GM21515 (cell line): ENCODE measurements around the gene ADGRD1.
"Not testable (repeated sequence)": the region's sequence is repeated elsewhere in the genome, so short reads cannot be mapped to it uniquely, and the experiment has no call there.

Source experiments
- ATAC-seq: cut with Tn5 transposase; IDR thresholded peaks from one replicate; pipeline ENCODE4 v1.9.1; 2021; ENCODE audit not compliant: unreplicated experiment

ADGRD1 gene

GRCh38 chr12:130953771-130954543, at the start of gene ADGRD1:
Gene ADGRD1, plus strand, starts transcription at chr12:130953907. Its CDS starts 559 bp downstream, at chr12:130954466.
- ATAC-seq: no peak

- no peak for ATAC-seq
Observed at GRCh38 chr12:130904064-130904463, 49.6 kb upstream of the ADGRD1 start.

- ATAC-seq: not testable (repeated sequence)
Observed at GRCh38 chr12:130904936-130905455, 48.7 kb upstream of the ADGRD1 start.

GRCh38 chr12:130909111-130909510, 44.6 kb upstream of the ADGRD1 start:
- ATAC-seq: no peak

GRCh38 chr12:130911193-130911592, 42.5 kb upstream of the ADGRD1 start:
- ATAC-seq: no peak

- no peak for ATAC-seq
Observed at GRCh38 chr12:130911933-130912332, 41.8 kb upstream of the ADGRD1 start.

- no peak for ATAC-seq
Observed at GRCh38 chr12:130916241-130916911, 37.3 kb upstream of the ADGRD1 start.

GRCh38 chr12:130917607-130918006, 36.1 kb upstream of the ADGRD1 start:
- ATAC-seq: no peak

- no peak for ATAC-seq
Observed at GRCh38 chr12:130919086-130919485, 34.6 kb upstream of the ADGRD1 start.

GRCh38 chr12:130920119-130920703, 33.5 kb upstream of the ADGRD1 start:
- ATAC-seq: no peak

GRCh38 chr12:130920723-130921381, 32.9 kb upstream of the ADGRD1 start:
- no peak for ATAC-seq

- no peak for ATAC-seq
Observed at GRCh38 chr12:130922511-130922953, 31.2 kb upstream of the ADGRD1 start.

- ATAC-seq: no peak
Observed at GRCh38 chr12:130924966-130925665, 28.6 kb upstream of the ADGRD1 start.

- ATAC-seq: no peak
Observed at GRCh38 chr12:130925666-130926015, 28.1 kb upstream of the ADGRD1 start.

GRCh38 chr12:130929363-130929762, 24.3 kb upstream of the ADGRD1 start:
- no peak for ATAC-seq

- no peak for ATAC-seq
Observed at GRCh38 chr12:130932061-130932930, 21.4 kb upstream of the ADGRD1 start.

GRCh38 chr12:130933269-130933995, 20.3 kb upstream of the ADGRD1 start:
- no peak for ATAC-seq

- ATAC-seq: no peak
Observed at GRCh38 chr12:130934753-130935152, 19.0 kb upstream of the ADGRD1 start.

- no peak for ATAC-seq
Observed at GRCh38 chr12:130936561-130936960, 17.1 kb upstream of the ADGRD1 start.
